ENCODE data around the gene MAT2A.
A peak's percentile ranks its signal among the peaks of the same experiment; 100 is the strongest.
"Not testable (repeated sequence)": the region's sequence is repeated elsewhere in the genome, so short reads cannot be mapped to it uniquely, and the experiment has no call there.

MAT2A gene

DNA sequence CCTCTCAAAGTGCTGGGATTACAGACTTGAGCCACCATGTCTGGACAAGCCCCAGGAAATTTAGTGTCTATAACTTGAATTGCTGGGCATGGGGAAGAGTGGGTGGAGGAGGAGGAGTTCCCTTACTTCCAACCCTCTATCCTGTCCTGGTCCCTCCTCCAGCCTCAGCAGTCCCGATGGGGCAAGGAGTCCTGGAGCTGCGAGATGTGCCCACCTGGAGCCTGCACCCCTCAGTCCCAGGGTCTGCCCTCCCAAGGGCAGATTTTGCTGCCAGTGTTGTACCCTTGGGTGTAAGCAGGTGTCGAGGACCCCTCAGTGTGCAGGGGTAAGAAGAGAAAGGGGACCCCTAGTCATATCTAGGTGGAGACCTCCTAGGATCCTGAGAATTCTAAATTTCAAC, 41.2 kb downstream of the MAT2A start:
- no peak for DNase-seq

DNA sequence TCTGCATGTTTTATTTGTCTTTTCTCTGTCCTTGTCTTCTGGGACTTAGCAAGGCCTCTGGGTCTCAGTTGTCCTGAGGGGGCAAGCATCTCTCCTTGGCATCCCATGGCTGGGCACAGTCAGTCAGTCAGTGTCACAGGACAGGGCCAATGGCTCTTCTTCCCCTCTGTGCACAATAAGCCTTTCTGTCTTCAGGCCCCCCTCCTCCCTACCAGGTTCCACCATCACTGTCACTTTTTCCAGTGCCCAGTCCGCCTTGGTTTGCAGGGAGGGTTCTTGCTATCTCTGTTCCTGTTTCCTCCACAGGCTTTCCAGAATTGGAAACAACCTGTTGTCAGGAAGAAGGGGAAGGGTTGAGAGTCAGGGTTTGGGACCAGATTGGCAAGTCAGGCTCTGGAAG, 43.5 kb downstream of the MAT2A start:
- no peak for DNase-seq

DNA sequence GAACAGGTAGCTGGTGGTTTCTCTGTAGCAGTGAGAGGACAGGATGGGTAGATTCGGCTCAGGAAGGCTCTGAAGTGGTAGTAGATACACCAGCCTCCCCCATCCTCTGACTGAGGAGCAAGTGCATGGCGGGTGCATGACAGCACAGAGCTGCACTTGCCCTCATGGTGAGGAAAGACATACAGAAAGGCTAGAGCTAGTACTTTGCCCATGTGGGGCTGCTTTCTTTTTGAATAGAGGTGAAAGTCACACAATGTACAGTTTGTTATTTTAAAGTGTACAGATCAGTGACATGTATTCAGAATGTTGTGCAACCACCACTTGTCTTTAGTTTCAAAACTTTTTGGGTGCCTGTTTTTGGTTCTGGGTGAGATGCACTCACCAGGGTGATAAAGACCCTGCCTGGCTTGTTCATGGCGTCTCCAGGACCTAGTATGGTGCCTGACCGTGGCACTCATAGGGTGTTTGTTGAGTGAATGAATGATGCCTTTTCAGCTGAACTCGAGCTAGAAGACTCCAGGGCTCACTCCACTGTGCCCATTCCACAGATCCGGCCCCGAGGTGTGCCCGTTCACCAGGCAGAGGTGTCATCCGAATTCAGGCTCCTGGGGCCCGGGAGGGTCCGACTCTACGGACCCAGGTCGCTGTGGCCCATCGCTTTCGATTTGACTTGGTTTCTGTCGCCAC, 44.8 kb downstream of the MAT2A start:
- DNase-seq: peak; percentile 47

DNA sequence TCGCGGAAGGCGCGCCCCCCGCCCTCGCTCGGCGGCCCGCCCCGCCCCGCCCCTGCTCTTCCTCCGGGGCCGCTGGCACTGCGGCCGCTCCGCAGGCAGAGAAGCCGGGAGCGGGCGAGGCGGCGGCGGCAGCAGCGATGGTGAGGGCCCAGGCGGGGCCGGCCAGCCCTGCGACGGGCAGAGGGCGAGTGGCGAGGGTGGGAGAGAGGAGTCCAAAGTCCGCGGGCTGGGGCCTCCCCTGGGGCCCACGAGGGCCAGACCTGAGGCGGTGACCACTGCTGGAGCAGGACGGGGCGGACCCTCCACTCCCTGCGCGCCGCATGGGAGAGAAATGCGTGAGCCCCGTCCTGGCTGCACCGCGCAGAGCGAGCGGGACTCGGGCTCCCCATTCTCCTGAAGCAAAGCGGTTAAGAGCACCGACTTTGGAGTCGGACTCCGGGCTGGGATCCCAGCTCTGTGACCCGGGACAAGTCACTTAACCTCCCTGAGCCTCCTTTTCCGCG, 45.4 kb downstream of the MAT2A start, which contains the start of gene VAMP5:
Gene VAMP5 (plus strand): TSS at position 78 of the 503 bp plus-strand sequence. CDS start 60 bp downstream, at position 138.
- no peak for DNase-seq

- peak; percentile 50 for DNase-seq
Observed at GRCh38 chr2:85584857-85585780, 46.2 kb downstream of the MAT2A start.

- no peak for DNase-seq
Observed at GRCh38 chr2:85585781-85586105, 46.8 kb downstream of the MAT2A start.

DNA sequence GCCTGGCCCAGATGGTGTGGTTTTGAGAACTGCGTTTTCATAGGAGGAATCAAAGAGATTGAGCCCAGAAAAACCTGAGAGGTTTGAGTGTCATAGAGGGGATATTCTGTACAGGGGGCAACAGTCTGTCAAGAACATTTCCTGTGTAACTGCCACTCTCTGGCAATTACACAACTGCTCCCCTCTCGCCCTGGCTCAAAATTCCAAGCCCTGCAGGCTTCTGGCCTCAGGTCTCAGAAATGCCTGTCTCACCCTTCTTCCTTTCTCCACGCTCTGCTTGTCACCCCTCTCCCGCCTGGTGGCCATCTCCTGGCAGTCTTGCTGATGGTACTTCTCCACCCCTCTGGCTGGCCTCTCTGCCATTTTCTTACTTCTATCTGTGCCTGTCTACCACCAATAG, 49.3 kb downstream of the MAT2A start:
- DNase-seq: no peak

DNA sequence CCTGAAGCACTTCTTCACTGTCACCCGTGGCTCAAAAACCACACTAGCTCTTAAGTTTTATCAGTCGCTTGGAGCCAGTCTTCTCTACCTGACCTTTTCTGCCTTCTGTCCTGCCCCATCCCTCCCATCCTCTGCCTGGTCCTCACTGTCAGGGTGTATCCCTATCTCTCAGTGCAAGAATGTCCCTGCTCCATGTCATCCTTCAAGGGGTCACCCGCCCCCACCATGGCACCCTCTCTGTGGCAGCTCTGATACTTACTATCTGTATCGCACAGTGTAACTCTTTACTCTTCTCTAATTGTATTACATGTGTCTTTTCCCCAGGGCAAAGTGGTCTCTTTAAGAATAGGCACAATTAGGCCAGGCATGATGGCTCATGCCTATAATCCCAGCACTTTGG, 49.7 kb downstream of the MAT2A start:
- DNase-seq: no peak

DNA sequence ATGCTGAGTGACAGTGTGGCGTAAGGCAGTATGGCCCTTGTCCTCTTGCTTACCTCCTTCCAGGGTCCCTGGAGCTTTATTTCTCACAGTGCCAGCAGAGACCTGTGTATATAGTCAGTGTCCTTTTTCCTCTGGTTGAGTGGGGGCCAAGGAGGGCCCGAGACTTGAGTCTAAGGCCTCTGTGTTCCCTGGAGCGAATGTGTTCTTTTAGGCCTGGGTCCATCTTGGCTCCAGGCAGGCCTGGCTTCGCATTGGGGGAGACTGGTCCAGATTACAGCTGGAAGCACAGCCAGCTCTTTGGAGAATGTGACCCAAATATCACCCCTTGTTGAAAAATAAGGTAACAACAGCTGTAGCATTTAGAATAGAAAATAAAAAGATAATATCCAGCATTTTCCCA, 50.2 kb downstream of the MAT2A start:
- no peak for DNase-seq

DNA sequence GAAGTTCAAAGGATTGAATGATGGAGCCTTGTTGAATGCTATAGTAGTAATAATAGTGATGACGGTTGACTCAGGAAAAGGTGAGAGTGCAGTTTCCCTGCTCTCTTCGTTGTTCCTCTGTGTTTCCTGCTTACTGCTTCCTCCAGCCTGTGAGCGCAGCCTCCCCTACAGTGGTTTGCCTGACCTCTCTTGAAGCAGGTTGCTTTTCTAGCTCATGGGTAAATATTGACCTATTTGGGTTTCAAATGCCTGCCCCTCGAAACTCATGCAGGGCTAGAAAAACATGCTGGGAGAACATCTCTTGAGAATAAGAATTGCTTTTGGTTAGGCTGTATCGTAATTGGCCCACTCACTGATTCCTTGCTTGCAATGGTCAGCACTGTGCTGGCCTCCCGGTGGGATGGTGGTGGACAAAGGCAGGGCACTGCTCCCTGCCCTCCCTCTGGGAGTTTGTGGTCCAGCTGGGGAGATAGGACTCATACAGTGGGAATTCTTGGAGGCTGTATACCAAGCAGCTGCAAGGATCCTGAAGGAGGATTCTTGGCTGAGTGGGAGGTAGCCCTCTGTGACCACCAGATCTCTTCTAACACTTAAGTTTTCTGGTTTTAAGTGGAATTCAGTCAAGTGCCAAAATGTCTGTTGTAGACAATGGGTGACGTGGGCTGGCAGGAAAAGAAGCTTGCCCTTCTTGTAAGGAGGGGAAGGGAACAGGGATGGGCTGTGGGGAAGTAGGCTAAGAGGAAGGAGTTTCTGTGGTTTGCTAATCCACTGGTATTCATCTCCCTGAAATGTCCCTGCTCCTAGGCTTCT, 51.2 kb downstream of the MAT2A start:
- no peak for DNase-seq

GRCh38 chr2:85590950-85591349, 52.0 kb downstream of the MAT2A start:
- DNase-seq: no peak

DNA sequence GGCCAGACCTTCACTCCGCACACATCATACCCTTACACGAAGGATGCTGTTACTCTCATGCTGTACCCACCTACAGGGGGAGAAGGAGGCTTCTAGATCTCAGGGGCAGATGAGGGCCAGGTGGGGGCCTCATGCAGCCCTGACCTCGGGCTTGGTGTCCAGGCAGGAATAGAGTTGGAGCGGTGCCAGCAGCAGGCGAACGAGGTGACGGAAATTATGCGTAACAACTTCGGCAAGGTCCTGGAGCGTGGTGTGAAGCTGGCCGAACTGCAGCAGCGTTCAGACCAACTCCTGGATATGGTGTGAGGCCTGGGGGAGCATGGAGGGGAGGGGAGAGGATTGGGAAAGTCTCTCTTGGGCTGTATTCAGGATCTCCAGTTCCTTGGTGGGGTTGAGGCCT, 52.6 kb downstream of the MAT2A start:
- no peak for DNase-seq

- DNase-seq: not testable (repeated sequence)
Observed at GRCh38 chr2:85592299-85592698, 53.3 kb downstream of the MAT2A start.

DNA sequence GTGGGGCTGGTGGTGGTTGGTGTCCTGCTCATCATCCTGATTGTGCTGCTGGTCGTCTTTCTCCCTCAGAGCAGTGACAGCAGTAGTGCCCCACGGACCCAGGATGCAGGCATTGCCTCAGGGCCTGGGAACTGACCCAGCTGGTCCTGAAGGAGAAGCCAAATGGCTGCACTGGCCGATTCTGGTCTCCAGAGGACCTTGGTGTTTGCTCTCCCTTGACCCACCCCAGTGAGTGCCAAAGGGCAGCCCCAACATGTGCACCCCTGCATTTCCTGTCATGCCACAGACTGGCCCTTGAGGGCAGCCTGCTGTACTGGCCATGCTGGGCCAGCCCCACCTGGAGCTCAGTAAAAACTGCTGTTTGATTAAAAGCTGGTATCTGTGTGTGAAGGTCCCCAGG, 54.1 kb downstream of the MAT2A start:
- no peak for DNase-seq

All from activated CD4-positive, alpha-beta T cell treated with anti-CD3 and anti-CD28 coated beads, Interleukin-2, Interleukin-6, amounts not matched to agents 100 ng/mL and 50 ng/mL, durations not matched to agents 16 hours and 8 hours (primary cell).